Hair follicle dermal papilla cell (primary cell): Measurements from ENCODE around the gene BBS2. TPM values are rescaled to one million over a fixed set of nuclear protein-coding genes. Genes with fewer than 3 reads are reported as not detected.

Experiments
- total RNA-seq: library from RNA; depleted of rRNA; stranded (reverse); fragments of >200 nt; gene quantifications from 2 replicates; pipeline ENCODE4 v1.2.3, GENCODE V29; 2012

The BBS2 gene, protein sequence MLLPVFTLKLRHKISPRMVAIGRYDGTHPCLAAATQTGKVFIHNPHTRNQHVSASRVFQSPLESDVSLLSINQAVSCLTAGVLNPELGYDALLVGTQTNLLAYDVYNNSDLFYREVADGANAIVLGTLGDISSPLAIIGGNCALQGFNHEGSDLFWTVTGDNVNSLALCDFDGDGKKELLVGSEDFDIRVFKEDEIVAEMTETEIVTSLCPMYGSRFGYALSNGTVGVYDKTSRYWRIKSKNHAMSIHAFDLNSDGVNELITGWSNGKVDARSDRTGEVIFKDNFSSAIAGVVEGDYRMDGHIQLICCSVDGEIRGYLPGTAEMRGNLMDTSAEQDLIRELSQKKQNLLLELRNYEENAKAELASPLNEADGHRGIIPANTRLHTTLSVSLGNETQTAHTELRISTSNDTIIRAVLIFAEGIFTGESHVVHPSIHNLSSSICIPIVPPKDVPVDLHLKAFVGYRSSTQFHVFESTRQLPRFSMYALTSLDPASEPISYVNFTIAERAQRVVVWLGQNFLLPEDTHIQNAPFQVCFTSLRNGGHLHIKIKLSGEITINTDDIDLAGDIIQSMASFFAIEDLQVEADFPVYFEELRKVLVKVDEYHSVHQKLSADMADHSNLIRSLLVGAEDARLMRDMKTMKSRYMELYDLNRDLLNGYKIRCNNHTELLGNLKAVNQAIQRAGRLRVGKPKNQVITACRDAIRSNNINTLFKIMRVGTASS
- 60.7 and 61.8 TPM in 2 replicates for total RNA-seq

DNA sequence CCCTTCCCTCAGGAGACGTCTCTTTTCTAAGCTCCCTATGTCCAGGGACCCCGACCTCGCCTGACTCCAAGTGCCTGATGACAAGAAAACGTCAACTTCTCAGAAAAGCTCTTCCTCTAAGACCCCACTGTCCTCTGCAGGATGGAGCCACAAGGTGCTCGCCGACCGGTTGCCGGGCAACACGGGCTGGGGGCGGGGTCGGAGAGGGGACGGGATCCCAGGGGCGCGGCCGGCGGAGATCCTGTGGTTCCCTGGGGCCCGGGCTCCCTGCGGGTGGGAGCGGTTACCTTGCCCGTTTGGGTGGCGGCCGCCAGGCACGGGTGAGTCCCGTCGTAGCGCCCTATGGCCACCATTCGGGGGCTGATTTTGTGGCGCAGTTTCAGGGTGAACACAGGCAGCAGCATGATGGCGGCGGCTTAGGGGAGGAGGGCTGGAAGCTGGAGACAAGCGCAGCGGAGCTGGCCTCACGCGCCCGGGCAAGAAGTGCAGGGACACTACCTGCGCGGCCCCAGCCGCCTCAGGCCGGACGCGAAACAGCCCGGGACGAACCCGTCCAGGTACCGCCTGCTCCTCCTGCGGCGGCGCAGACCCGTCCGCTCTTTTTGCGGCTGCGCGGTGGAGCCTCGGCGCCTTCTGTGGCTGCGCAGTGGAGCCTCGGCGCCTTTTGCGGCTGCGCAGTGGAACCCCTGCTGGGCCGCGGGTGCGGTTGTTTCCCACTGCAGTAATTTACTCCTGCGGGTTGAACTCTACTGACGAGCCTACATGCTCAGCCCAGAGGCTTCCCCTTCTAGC lies at the start of gene BBS2:
Gene BBS2 (minus strand): TSS at position 566 of the 792 bp plus-strand sequence. CDS start 162 bp downstream, at position 404.

DNA sequence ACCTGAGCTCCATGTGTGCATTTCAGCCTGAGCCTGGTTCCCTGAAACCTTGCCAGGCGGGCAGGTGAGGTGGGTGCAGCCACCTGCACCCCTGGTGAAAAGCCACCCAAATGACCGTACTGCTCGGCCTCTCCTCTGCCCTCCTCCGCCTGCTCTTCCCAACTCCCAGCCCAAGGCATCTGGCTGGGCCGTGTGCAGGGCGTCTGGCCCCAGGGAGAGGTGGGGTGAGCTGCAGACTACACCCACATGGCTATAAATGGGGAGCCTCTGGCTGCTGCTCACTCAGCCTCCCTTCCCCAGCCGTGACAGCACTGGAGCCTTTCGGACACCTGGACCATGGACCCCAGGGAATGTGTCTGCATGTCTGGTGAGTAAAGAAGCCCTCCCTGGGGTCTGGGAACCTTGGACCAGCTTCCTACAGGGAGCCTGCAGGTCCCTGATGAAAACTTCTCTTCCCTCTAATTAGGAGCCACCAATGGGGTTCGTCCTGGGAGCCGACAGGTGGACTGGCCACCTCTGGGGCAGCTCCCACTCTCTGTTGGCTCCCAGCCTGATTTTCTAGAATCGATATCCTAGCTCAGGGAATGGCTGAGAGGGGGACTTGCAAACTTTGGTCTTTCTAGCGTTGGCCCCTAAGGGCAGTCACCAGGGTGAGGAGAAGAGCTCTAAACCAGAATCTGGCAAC lies 45.1 kb upstream of the BBS2 start, which contains the start of gene MT4:
Gene MT4 (plus strand): TSS at position 281 of the 685 bp plus-strand sequence. CDS start 56 bp downstream, at position 337.

DNA sequence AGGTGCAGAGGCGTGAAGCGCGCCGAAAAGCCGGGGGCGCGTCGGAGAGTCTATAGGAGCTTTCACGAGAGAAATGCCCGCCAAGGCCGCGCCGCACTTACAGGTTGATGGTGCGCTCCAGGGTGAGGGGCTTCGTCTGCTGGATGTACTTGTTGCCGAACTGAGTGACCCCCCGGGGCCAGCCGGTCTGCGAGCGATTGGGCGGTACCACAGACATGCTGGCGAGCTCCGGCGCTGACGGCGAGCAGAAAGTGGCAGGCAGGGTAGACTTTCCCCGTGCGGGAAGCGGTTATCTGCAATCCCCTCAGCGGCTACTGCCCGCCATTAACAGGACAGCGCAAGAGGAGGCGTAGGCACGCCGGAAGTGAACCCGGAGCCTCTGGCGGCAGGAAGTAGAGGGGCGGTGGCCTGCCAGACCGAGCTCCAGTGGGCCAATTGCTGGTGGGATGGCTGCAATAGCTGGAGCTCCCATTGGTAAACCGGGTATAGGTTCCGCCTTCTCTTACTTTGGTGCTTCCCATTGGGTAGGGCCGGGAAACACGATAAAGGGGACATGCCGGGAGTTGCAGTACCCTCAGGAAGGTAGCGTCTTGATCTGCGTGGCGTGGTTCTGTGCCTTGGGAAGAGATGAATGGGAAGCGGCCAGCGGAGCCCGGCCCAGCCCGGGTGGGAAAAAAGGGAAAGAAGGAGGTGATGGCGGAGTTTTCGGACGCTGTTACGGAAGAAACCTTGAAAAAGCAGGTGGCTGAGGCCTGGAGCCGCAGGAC lies 68.7 kb downstream of the BBS2 start, which contains the start of the genes NUDT21 and OGFOD1:
Gene NUDT21 (minus strand): TSS at position 347 of the 767 bp plus-strand sequence. CDS start 130 bp downstream, at position 217.
Gene OGFOD1 (plus strand): TSS at position 569 of the 767 bp plus-strand sequence. CDS start 59 bp downstream, at position 628.

Other genes starting within 250 kb of the BBS2 start
- 240 and 294 TPM in 2 replicates for gene AMFR, start 94.5 kb downstream of the BBS2 start, total RNA-seq
- 58.4 and 60.5 TPM in 2 replicates for gene NUDT21, start 68.7 kb downstream of the BBS2 start, total RNA-seq
- gene OGFOD1, start 68.5 kb downstream of the BBS2 start, total RNA-seq, result 81.3 and 121 TPM in 2 replicates
- not detected in 2 replicates for gene MT4, start 45.0 kb upstream of the BBS2 start, total RNA-seq
- not detected in 2 replicates for gene MT3, start 69.5 kb upstream of the BBS2 start, total RNA-seq
- gene MT2A, start 88.6 kb upstream of the BBS2 start, total RNA-seq, result 5.6 and 7.5 TPM in 2 replicates
- 16.6 and 18.0 TPM in 2 replicates for gene MT1E, start 105.8 kb upstream of the BBS2 start, total RNA-seq
- gene MT1M, start 112.6 kb upstream of the BBS2 start, total RNA-seq, result 0.81 and 1.6 TPM in 2 replicates
- not detected in 2 replicates for gene MT1A, start 118.6 kb upstream of the BBS2 start, total RNA-seq
- not detected in 2 replicates for gene MT1B, start 131.9 kb upstream of the BBS2 start, total RNA-seq
- gene MT1F, start 137.9 kb upstream of the BBS2 start, total RNA-seq, result 0.16 TPM in 1 of 2 replicates, not detected in the other
- not detected in 2 replicates for gene MT1G, start 148.0 kb upstream of the BBS2 start, total RNA-seq
- gene MT1H, start 149.8 kb upstream of the BBS2 start, total RNA-seq, result not detected in 2 replicates
- 13.1 and 13.8 TPM in 2 replicates for gene MT1X, start 162.4 kb upstream of the BBS2 start, total RNA-seq
- gene NUP93, start 210.1 kb upstream of the BBS2 start, total RNA-seq, result 40.7 and 44.6 TPM in 2 replicates